ENCODE results near the gene NEMF.

NEMF gene

GRCh38 chr14:49861699-49862088 lies 9.1 kb upstream of the NEMF start:
- H3K4me3 ChIP-seq (ENCODE audit: low read depth, low read length) = peak overlapping the region; percentile 90
- no peaks in the 10 kb centered on the region for H3K27me3 ChIP-seq (ENCODE audit: insufficient read depth, low read depth, severe bottlenecking)
- peak overlapping the region; percentile 77 for H3K27ac ChIP-seq
- TF ChIP-seq CTCF (IDR thresholded peaks at IDR 0.05; ENCODE audit: low read depth, low read length) = no peak
- no peaks in the 10 kb centered on the region for H3K9me3 ChIP-seq (ENCODE audit: severe bottlenecking)
- no peaks in the 10 kb centered on the region for H3K36me3 ChIP-seq
- peak; percentile 46 for DNase-seq

GRCh38 chr14:49860988-49861698 lies 8.6 kb upstream of the NEMF start:
- no peaks in the 10 kb centered on the region for H3K27me3 ChIP-seq (ENCODE audit: insufficient read depth, low read depth, severe bottlenecking)
- TF ChIP-seq CTCF (IDR thresholded peaks at IDR 0.05; ENCODE audit: low read depth, low read length) = no peak
- H3K9me3 ChIP-seq (ENCODE audit: severe bottlenecking) = no peaks in the 10 kb centered on the region

GRCh38 chr14:49858383-49858782 lies 5.8 kb upstream of the NEMF start:
- Histone ChIP-seq H3K27me3 (ENCODE audit: insufficient read depth, low read depth, severe bottlenecking) (no peaks in the 10 kb centered on the region), H3K4me3 (ENCODE audit: low read depth, low read length) (no peak overlapping the region), H3K36me3 (no peaks in the 10 kb centered on the region), H3K9me3 (ENCODE audit: severe bottlenecking) (no peaks in the 10 kb centered on the region), H3K27ac (no peak overlapping the region)
- no peak for TF ChIP-seq CTCF (IDR thresholded peaks at IDR 0.05; ENCODE audit: low read depth, low read length)
- DNase-seq = no peak

More at GRCh38 chr14:49860988-49861698, 8.6 kb upstream of the NEMF start:
- DNase-seq = no peak
- no peaks in the 10 kb centered on the region for H3K36me3 ChIP-seq
- peak overlapping the region; percentile 90 for H3K4me3 ChIP-seq (ENCODE audit: low read depth, low read length)
- peak overlapping the region; percentile 77 for H3K27ac ChIP-seq

GRCh38 chr14:49857427-49858003 lies 4.9 kb upstream of the NEMF start:
- Histone ChIP-seq H3K27ac (no peak overlapping the region), H3K27me3 (ENCODE audit: insufficient read depth, low read depth, severe bottlenecking) (no peaks in the 10 kb centered on the region), H3K9me3 (ENCODE audit: severe bottlenecking) (no peaks in the 10 kb centered on the region), H3K4me3 (ENCODE audit: low read depth, low read length) (no peak overlapping the region), H3K36me3 (no peaks in the 10 kb centered on the region)
- DNase-seq = no peak
- TF ChIP-seq CTCF (IDR thresholded peaks at IDR 0.05; ENCODE audit: low read depth, low read length) = no peak

- peak; percentile 77 for TF ChIP-seq CTCF (IDR thresholded peaks at IDR 0.05; ENCODE audit: low read depth, low read length)
- H3K36me3 ChIP-seq = peaks cover 22% of the 10 kb centered on the region
- no peaks in the 10 kb centered on the region for H3K9me3 ChIP-seq (ENCODE audit: severe bottlenecking)
- H3K27ac ChIP-seq = no peak overlapping the region
- peak overlapping the region; percentile 100 for H3K4me3 ChIP-seq (ENCODE audit: low read depth, low read length)
- DNase-seq = peak; percentile 84
- no peaks in the 10 kb centered on the region for H3K27me3 ChIP-seq (ENCODE audit: insufficient read depth, low read depth, severe bottlenecking)
Measured at GRCh38 chr14:49853572-49854375, 1.2 kb upstream of the NEMF start.

Data from WERI-Rb-1 (cell line).